Thyroid gland (tissue), 4 donors: ENCODE data around the gene ITPR2.

ENCODE experiments used
- CTCF ChIP-seq, 6 experiments: fragments of 200-600 bp in 3 of 6; fragments of 450-650 bp in 3 of 6; sonication (generic) in 3 of 6; IDR thresholded peaks; one replicate each; pipeline ENCODE4 v1.5.1; 2016 to 2019; ENCODE audit warnings: antibody characterized with exemption in 6 of 6, mild to moderate bottlenecking in 2 of 6, inconsistent platforms in 1 of 6, moderate library complexity in 1 of 6
- POLR2A ChIP-seq, 2 donors: fragments of 450-650 bp; IDR thresholded peaks; one replicate each; pipeline ENCODE4 v1.6.1; 2017; ENCODE audit warnings: antibody characterized with exemption in 2 of 2, mild to moderate bottlenecking in 2 of 2, moderate library complexity in 1 of 2

GRCh38 chr12:26869104-26869494 is 36.1 kb upstream of the ITPR2 start:
- TF ChIP-seq CTCF (IDR thresholded peaks at IDR 0.05) (no peak), POLR2A (IDR thresholded peaks at IDR 0.05) (no peak)
